GM12878 (cell line): ENCODE data around the gene TSFM. TPM values are rescaled to one million over a fixed set of nuclear protein-coding genes. Genes with fewer than 3 reads are reported as not detected.

ENCODE experiments used
- ATAC-seq: fragments of 200-7000 bp; cut with Tn5 transposase; 3 replicates; pipeline ENCODE4 v1.9.1; 2020; ENCODE audit warnings: mild to moderate bottlenecking, moderate library complexity
- BruUV-seq: library from RNA; stranded (reverse); fragments of 400-500 nt; replicated peaks from 2 replicates; lab custom pipeline; 2021; lab: Mats Ljungman, UMichigan
- CTCF ChIA-PET: fragments of 300-600 bp; sonication (Branson Sonifier 250); formaldehyde crosslinking; extraction: SDS; loops from one replicate; lab custom pipeline; 2021; ENCODE audit warnings: inconsistent platforms; lab: Yijun Ruan, JAX
- POLR2A ChIA-PET: fragments of 350-600 bp; formaldehyde crosslinking; extraction: SDS; loops from one replicate; lab custom pipeline; 2021; ENCODE audit warnings: inconsistent platforms; lab: Charles Lee
- RAD21 ChIA-PET: fragments of 300-600 bp; sonication (Branson Sonifier 250); formaldehyde crosslinking; loops from one replicate; lab custom pipeline; 2023; ENCODE audit warnings: antibody characterized with exemption; ENCODE audit not compliant: unreplicated experiment; lab: Charles Lee
- SMC1A ChIA-PET: fragments of 300-600 bp; sonication (Branson Sonifier 250); formaldehyde crosslinking; loops from one replicate; lab custom pipeline; 2023; ENCODE audit not compliant: unreplicated experiment, uncharacterized antibody; lab: Charles Lee
- DNase-seq: peaks from one replicate; pipeline ENCODE4 v3.0.0-alpha.2; 2011; ENCODE audit warnings: low read depth, low spot score
- FAIRE-seq: peaks from 3 replicates; lab custom pipeline; 2011; peaks lifted over from hg19 to GRCh38; lab: Jason Lieb, UNC
- H2AFZ ChIP-seq: 2 replicates; pipeline ENCODE4 v1.6.0; 2011; ENCODE audit warnings: low read depth, low read length, control low read depth; ENCODE audit not compliant: control insufficient read depth
- H3K27ac ChIP-seq: 2 replicates; pipeline ENCODE4 v1.5.1; 2011; ENCODE audit warnings: control low read depth; ENCODE audit not compliant: control insufficient read depth, insufficient read depth
- H3K27me3 ChIP-seq, 2 experiments: replicated peaks in 1 of 2; 2 replicates each; pipeline versions ENCODE4 v1.6.0 to v1.6.1; 2011; ENCODE audit warnings: low read length in 1 of 2; ENCODE audit not compliant: control insufficient read depth in 2 of 2, insufficient read depth in 2 of 2
- H3K36me3 ChIP-seq, 2 experiments: 2 replicates each; pipeline ENCODE4 v1.5.1; 2011; ENCODE audit warnings: low read length in 1 of 2; ENCODE audit not compliant: control insufficient read depth in 2 of 2, insufficient read depth in 2 of 2
- H3K4me1 ChIP-seq: 2 replicates; pipeline ENCODE4 v1.6.1; 2011; ENCODE audit warnings: mild to moderate bottlenecking, low read length, moderate library complexity, mixed read lengths; ENCODE audit not compliant: control insufficient read depth, insufficient read depth
- H3K4me2 ChIP-seq: 2 replicates; pipeline ENCODE4 v1.6.0; 2011; ENCODE audit warnings: control low read depth; ENCODE audit not compliant: control insufficient read depth, insufficient read depth
- H3K4me3 ChIP-seq: fragments of 200-600 bp; sonication (generic); 2 replicates; pipeline ENCODE4 v1.5.1; 2016
- H3K79me2 ChIP-seq: 2 replicates; pipeline ENCODE4 v1.6.0; 2011; ENCODE audit warnings: low read length; ENCODE audit not compliant: control insufficient read depth, insufficient read depth
- H3K9ac ChIP-seq: 2 replicates; pipeline ENCODE4 v1.8.0; 2011; ENCODE audit warnings: low read length, control low read depth, mixed read lengths; ENCODE audit not compliant: control insufficient read depth, insufficient read depth
- H3K9me3 ChIP-seq: replicated peaks from 3 replicates; pipeline ENCODE4 v1.5.1; 2011; ENCODE audit warnings: mild to moderate bottlenecking, low read length; ENCODE audit not compliant: control insufficient read depth, insufficient read depth
- H4K20me1 ChIP-seq: 2 replicates; pipeline ENCODE4 v1.6.0; 2011; ENCODE audit not compliant: control insufficient read depth, insufficient read depth
- CREM ChIP-seq: IDR thresholded peaks from 2 replicates; pipeline ENCODE4 v1.6.1; 2014; ENCODE audit warnings: antibody characterized with exemption, low read depth
- ETV6 ChIP-seq, 2 experiments: fragments of 450-650 bp in 1 of 2; IDR thresholded peaks in 1 of 2; conservative IDR thresholded peaks in 1 of 2; 2 replicates each; pipeline ENCODE4 v1.6.1; 2014; ENCODE audit warnings: antibody characterized with exemption in 1 of 2, borderline replicate concordance in 1 of 2, low read depth in 1 of 2, mild to moderate bottlenecking in 1 of 2, moderate library complexity in 1 of 2
- FOXM1 ChIP-seq: IDR thresholded peaks from 2 replicates; pipeline ENCODE4 v1.6.1; 2012; ENCODE audit warnings: low read depth, mild to moderate bottlenecking, inconsistent platforms, low read length, moderate library complexity
- GATAD2B ChIP-seq: fragments of 450-650 bp; conservative IDR thresholded peaks from 2 replicates; pipeline ENCODE4 v1.6.1; 2017; ENCODE audit warnings: low read depth, mild to moderate bottlenecking, moderate library complexity
- HDGF ChIP-seq: fragments of 450-650 bp; IDR thresholded peaks from 2 replicates; pipeline ENCODE4 v1.6.1; 2016; ENCODE audit warnings: antibody characterized with exemption
- IKZF1 ChIP-seq: fragments of 450-650 bp; conservative IDR thresholded peaks from 2 replicates; pipeline ENCODE4 v1.6.1; 2017; ENCODE audit warnings: antibody characterized with exemption, mild to moderate bottlenecking
- IKZF2 ChIP-seq, 2 experiments: fragments of 450-650 bp; IDR thresholded peaks; 2 replicates each; pipeline ENCODE4 v1.6.1; 2017; ENCODE audit warnings: mild to moderate bottlenecking in 2 of 2, moderate library complexity in 2 of 2
- MEF2A ChIP-seq: IDR thresholded peaks from 2 replicates; pipeline ENCODE4 v1.6.1; 2011; ENCODE audit warnings: low read depth, mild to moderate bottlenecking, low read length, moderate library complexity; ENCODE audit not compliant: insufficient read depth
- MTA3 ChIP-seq: IDR thresholded peaks from 2 replicates; pipeline ENCODE4 v1.6.1; 2012; ENCODE audit warnings: low read length, inconsistent platforms, borderline replicate concordance
- MYB ChIP-seq: fragments of 150-350 bp; IDR thresholded peaks from 2 replicates; pipeline ENCODE4 v1.6.1; 2014; ENCODE audit warnings: mild to moderate bottlenecking, low read depth, low read length, borderline replicate concordance
- NR2C1 ChIP-seq: fragments of 450-650 bp; IDR thresholded peaks from 2 replicates; pipeline ENCODE4 v1.6.1; 2017; ENCODE audit warnings: antibody characterized with exemption, mild to moderate bottlenecking, moderate library complexity
- NRF1 ChIP-seq: conservative IDR thresholded peaks from 2 replicates; pipeline ENCODE4 v1.6.1; 2011; ENCODE audit warnings: mild to moderate bottlenecking, low read depth, low read length, improper control_type of control experiment
- RB1 ChIP-seq: fragments of 450-650 bp; formaldehyde crosslinking; IDR thresholded peaks from 2 replicates; pipeline ENCODE4 v1.6.1; 2017; ENCODE audit warnings: mild to moderate bottlenecking, borderline replicate concordance
- RUNX3 ChIP-seq: IDR thresholded peaks from 2 replicates; pipeline ENCODE4 v1.6.1; 2012; ENCODE audit warnings: low read length, inconsistent platforms
- SMARCA5 ChIP-seq: fragments of 450-650 bp; IDR thresholded peaks from 2 replicates; pipeline ENCODE4 v1.6.1; 2017; ENCODE audit warnings: mild to moderate bottlenecking
- SPI1 ChIP-seq: IDR thresholded peaks from 2 replicates; pipeline ENCODE4 v1.6.1; 2011; ENCODE audit warnings: low read depth, mild to moderate bottlenecking, low read length, moderate library complexity, borderline replicate concordance; ENCODE audit not compliant: insufficient read depth
- SUZ12 ChIP-seq: fragments of 200-600 bp; sonication (generic); IDR thresholded peaks from one replicate; pipeline ENCODE4 v1.6.1; 2018; ENCODE audit warnings: antibody characterized with exemption, mild to moderate bottlenecking; ENCODE audit not compliant: unreplicated experiment
- TBL1XR1 ChIP-seq: IDR thresholded peaks from 2 replicates; pipeline ENCODE4 v1.6.1; 2012; ENCODE audit warnings: low read depth, low read length, improper control_type of control experiment
- ZNF384 ChIP-seq: IDR thresholded peaks from 2 replicates; pipeline ENCODE4 v1.6.1; 2012; ENCODE audit warnings: low read depth, mild to moderate bottlenecking, low read length, improper control_type of control experiment, borderline replicate concordance
- ZNF622 ChIP-seq: fragments of 450-650 bp; IDR thresholded peaks from 2 replicates; pipeline ENCODE4 v1.6.1; 2017; ENCODE audit warnings: mild to moderate bottlenecking, inconsistent platforms
- ZZZ3 ChIP-seq: IDR thresholded peaks from 2 replicates; pipeline ENCODE4 v1.6.1; 2011; ENCODE audit warnings: low read depth; ENCODE audit not compliant: control insufficient read depth, insufficient read length
- WGBS: methylation state at CpG from one replicate; pipeline ENCODE4 v1.1.6; 2016; ENCODE audit warnings: low lambda C conversion rate; ENCODE audit not compliant: insufficient replicate concordance, insufficient coverage; ENCODE audit errors: missing lambda C conversion rate; 5-methylcytosine and 5-hydroxymethylcytosine counted together
- in situ Hi-C: fragments of 300-500 bp; cut with MboI; formaldehyde crosslinking; loops from 9 replicates; pipeline ENCODE4 v1.14.3; 2018; ENCODE audit warnings: mixed read lengths
- intact Hi-C: fragments of 100-400 bp; cut with micrococcal nuclease; formaldehyde crosslinking; loops from one replicate; pipeline ENCODE4 v1.14.2; 2022; ENCODE audit not compliant: unreplicated experiment
- polyA plus RNA-seq, 11 experiments: library from polyadenylated mRNA; depleted of rRNA in 4 of 11; unstranded in 6 of 11; stranded (reverse) in 5 of 11; fragments of >200 nt; fragmentation: Nextera tagmentation in 4 of 11; fragmentation: Illumina TruSeq in 1 of 11; extraction: Ambion mirVana in 4 of 11; extraction: Trizol in 1 of 11; gene quantifications; 1 replicate in 1 of 11; 2 replicates in 10 of 11; pipeline versions ENCODE4 v1.2.1 to v1.2.3, GENCODE V29; 2011 to 2016; ENCODE audit warnings: inconsistent platforms in 2 of 11, missing spikeins in 2 of 11, low read depth in 1 of 11
- total RNA-seq, 4 experiments: library from RNA; depleted of rRNA in 3 of 4; stranded (reverse); fragments of >200 nt in 3 of 4; fragmentation: Illumina TruSeq in 1 of 4; extraction: Trizol in 1 of 4; gene quantifications; 2 replicates each; pipeline versions ENCODE4 v1.2.1 to v1.2.3, GENCODE V29; 2013 to 2021
- TF ChIP-seq, protein P1 (sequence below), 3 experiments: IDR thresholded peaks in 2 of 3; conservative IDR thresholded peaks in 1 of 3; 2 replicates each; pipeline ENCODE4 v1.5.1; 2011; ENCODE audit warnings: low read depth in 3 of 3, low read length in 3 of 3, mild to moderate bottlenecking in 3 of 3, control low read depth in 2 of 3, moderate library complexity in 2 of 3, inconsistent platforms in 1 of 3, mixed read lengths in 1 of 3; ENCODE audit not compliant: control insufficient read depth in 2 of 3, insufficient read depth in 1 of 3; ENCODE audit errors: extremely low read depth in 1 of 3

Gene TSFM
- total and polyA plus RNA-seq, 10 of the 15 experiments (the other 5 are each of a cell fraction or from before 2014, with no cell fraction given): 36.7 to 132 (median 45.6) TPM

DNA sequence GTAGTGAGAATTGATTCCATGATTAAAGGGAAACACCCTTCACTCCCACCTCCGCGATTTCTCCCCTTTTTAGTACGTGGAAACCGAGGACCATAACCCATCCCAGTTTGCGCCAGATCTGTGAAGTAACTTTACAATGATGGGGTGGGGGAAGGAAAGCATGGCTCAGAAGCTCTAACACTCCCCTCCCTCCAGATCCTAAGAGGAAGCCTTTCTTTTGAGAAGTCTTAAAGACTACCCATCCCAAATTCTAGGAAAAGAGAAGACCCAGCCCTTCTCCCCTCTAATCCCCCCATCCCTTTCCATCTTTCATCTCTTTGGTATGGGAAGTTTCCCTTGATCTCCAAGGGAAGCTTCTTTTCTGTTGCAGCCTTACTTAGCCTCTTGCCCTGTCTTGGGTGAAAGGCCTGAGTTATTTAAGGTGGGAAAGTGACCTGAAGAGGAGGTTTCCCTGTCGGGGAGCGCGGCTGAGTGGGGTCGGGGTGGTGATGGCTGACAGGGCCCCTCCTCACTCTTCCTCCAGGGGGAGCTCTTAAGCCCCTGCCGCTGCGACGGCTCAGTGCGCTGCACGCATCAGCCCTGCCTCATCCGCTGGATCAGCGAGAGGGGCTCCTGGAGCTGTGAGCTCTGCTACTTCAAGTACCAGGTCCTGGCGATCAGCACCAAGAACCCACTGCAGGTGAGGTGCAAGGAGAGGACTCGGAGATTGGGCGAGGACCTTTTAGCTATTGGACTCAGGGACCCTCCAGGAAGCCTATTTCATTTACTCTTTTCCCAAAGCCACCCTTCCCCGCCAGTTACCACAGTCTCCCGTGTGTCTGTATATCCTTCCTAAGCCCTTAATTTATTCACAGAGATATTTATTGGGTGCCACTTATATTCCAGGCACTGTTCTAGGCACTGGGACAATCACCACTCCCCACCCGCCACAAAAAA is 25.9 kb upstream of the TSFM start (continued):
- TF ChIP-seq, protein P1, sequence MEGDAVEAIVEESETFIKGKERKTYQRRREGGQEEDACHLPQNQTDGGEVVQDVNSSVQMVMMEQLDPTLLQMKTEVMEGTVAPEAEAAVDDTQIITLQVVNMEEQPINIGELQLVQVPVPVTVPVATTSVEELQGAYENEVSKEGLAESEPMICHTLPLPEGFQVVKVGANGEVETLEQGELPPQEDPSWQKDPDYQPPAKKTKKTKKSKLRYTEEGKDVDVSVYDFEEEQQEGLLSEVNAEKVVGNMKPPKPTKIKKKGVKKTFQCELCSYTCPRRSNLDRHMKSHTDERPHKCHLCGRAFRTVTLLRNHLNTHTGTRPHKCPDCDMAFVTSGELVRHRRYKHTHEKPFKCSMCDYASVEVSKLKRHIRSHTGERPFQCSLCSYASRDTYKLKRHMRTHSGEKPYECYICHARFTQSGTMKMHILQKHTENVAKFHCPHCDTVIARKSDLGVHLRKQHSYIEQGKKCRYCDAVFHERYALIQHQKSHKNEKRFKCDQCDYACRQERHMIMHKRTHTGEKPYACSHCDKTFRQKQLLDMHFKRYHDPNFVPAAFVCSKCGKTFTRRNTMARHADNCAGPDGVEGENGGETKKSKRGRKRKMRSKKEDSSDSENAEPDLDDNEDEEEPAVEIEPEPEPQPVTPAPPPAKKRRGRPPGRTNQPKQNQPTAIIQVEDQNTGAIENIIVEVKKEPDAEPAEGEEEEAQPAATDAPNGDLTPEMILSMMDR (IDR thresholded peaks at IDR 0.05 in 2 of 3, conservative IDR thresholded peaks at IDR 0.05 in 1 of 3; ENCODE audit: control insufficient read depth in 2 of 3, extremely low read depth in 1 of 3, insufficient read depth in 1 of 3, low read depth in 3 of 3, low read length in 3 of 3): peak; percentile 75 to 94 (median 86)
- TF ChIP-seq HDGF (0 out of 2 replicates have a peak, but pooled peaks have one; percentile 24), IKZF1 (0 out of 2 replicates have a peak, but pooled peaks have one; percentile 24), SMARCA5 (peak; percentile 91), RB1 (0 out of 2 replicates have a peak, but pooled peaks have one; percentile 28)

DNA sequence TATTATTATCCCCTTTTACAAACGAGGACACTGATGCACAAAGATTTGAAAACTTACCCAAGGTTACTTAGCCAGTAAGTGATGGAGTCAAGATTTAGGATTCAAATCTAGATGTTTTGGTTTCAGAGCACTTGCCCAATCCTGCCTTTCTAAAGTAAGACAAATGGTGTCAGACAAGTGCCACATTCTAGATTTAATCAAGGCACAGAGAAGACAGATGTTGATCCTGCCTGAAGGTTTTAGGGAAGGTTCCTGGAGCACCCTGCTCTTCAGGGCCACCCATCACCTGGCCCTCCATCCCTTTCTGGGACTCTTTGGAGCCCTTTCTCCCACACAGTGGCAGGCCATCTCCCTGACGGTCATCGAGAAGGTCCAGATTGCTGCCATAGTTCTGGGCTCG is 24.8 kb upstream of the TSFM start:
- FAIRE-seq (no peak), ATAC-seq (no peak), DNase-seq (no peak)
- peaks cover 0 to 3% of the 10 kb centered on the region in 2 experiments; a peak in 2 of 4 replicates for H3K36me3 ChIP-seq
- BruUV-seq: no TSS peak
- WGBS: 70% methylated on average over 4 of the region's 4 CpGs
- H3K9me3 ChIP-seq: no peaks in the 10 kb centered on the region; the same call in 2 of the 3 replicates
- H3K4me3 ChIP-seq: no peak overlapping the region
- CTCF ChIA-PET: interaction anchor here (1.1 to 4.7 kb wide), 5 partner anchors 10 to 154 kb away, joined by 4 to 62 read pairs (median 8); partner anchors contain the start of gene CYP27B1
- H3K4me1 ChIP-seq: peaks cover 19% of the 10 kb centered on the region
- H3K27ac ChIP-seq: no peak overlapping the region
- POLR2A ChIA-PET: no interaction called here
- no peaks in the 10 kb centered on the region; the same call in 1 of the 2 replicates for H4K20me1 ChIP-seq
- no peaks in the 10 kb centered on the region; the same call in 1 of the 2 replicates for H3K79me2 ChIP-seq
- H3K9ac ChIP-seq: no peak overlapping the region
- no peak overlapping the region for H2AFZ ChIP-seq
- no peaks in the 10 kb centered on the region for H3K27me3 ChIP-seq
- RAD21 ChIA-PET: no interaction called here
- H3K4me2 ChIP-seq: no peak overlapping the region
- SMC1A ChIA-PET: interaction anchor here (0.7 kb wide), 1 partner anchor 94 kb away, joined by 3 read pairs; no protein-coding TSS in a partner anchor
- intact Hi-C loops: loop anchor here (2.0 to 10.0 kb wide), 3 partner anchors 75 to 283 kb away; partner anchors contain the start of gene ARHGAP9
- in situ Hi-C loops: no loop called here
- TF ChIP-seq MEF2A (no peak), ZNF622 (no peak), MYB (no peak), ZZZ3 (no peak), ETV6 (conservative IDR thresholded peaks at IDR 0.05 in 1 of 2, IDR thresholded peaks at IDR 0.05 in 1 of 2; ENCODE audit: borderline replicate concordance in 1 of 2, low read depth in 1 of 2) (no peak), IKZF2 (IDR thresholded peaks at IDR 0.05) (no peak), RUNX3 (no peak), SUZ12 (no peak), SPI1 (no peak), TBL1XR1 (no peak), GATAD2B (no peak), NRF1 (no peak), NR2C1 (no peak), FOXM1 (no peak), MTA3 (no peak), ZNF384 (no peak), CREM (no peak)
